Activated naive CD4-positive, alpha-beta T cell treated with anti-CD3 and anti-CD28 coated beads, Interleukin-2, amount 50 U/mL, for 16 hours (primary cell): ENCODE results near the gene HACD2.
A peak's percentile ranks its signal among the peaks of the same experiment; 100 is the strongest.
"Not testable (repeated sequence)": the region's sequence is repeated elsewhere in the genome, so short reads cannot be mapped to it uniquely, and the experiment has no call there.

Source experiments
- DNase-seq: peaks from one replicate; pipeline ENCODE4 v3.0.0-alpha.2; 2020

Gene HACD2

GRCh38 chr3:123584988-123585937, at the start of gene HACD2:
Gene HACD2, minus strand, starts transcription at chr3:123585053. Its CDS starts 26 bp downstream, at chr3:123585027.
- peak; percentile 94 for DNase-seq

- no peak for DNase-seq
Measured at GRCh38 chr3:123634149-123635051, 49.5 kb upstream of the HACD2 start.

DNA sequence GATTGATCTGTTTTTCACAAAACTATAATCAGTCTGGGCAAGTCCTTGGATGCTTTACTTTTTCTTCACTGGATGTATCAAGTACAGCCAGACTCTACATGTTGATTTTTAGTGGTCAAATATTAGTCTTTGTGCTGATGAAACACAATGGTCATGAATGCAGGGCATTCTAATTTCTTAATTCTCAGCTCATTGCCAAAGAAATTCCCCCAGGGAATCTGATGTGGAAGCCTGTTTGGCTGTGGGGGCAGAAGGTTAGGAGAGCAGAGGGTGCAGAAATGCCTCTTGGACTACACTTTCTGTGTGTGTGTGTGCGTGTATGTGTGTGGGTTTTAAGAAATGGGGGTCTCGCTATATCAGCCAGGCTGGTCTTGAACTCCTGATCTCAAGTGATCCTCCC, 48.7 kb upstream of the HACD2 start:
- DNase-seq = no peak

- no peak for DNase-seq
Measured at GRCh38 chr3:123632161-123632655, 47.4 kb upstream of the HACD2 start.

DNA sequence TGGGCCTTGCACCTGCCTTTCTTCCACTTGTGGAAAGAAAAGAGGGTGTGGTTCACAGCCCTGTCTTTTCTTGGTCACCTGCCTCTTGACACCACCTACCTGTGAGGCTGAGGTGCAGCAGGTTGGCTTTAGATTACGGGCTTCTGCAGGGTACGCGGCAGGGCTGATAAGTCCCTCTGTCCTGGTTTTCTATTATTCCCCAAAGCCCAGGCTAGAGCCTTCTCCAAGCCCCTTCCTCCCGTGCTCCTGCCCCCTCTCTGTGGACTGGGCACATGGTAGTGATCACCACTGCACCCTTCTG, 44.8 kb upstream of the HACD2 start:
- no peak for DNase-seq

GRCh38 chr3:123628996-123629746, 44.3 kb upstream of the HACD2 start:
- no peak for DNase-seq

DNA sequence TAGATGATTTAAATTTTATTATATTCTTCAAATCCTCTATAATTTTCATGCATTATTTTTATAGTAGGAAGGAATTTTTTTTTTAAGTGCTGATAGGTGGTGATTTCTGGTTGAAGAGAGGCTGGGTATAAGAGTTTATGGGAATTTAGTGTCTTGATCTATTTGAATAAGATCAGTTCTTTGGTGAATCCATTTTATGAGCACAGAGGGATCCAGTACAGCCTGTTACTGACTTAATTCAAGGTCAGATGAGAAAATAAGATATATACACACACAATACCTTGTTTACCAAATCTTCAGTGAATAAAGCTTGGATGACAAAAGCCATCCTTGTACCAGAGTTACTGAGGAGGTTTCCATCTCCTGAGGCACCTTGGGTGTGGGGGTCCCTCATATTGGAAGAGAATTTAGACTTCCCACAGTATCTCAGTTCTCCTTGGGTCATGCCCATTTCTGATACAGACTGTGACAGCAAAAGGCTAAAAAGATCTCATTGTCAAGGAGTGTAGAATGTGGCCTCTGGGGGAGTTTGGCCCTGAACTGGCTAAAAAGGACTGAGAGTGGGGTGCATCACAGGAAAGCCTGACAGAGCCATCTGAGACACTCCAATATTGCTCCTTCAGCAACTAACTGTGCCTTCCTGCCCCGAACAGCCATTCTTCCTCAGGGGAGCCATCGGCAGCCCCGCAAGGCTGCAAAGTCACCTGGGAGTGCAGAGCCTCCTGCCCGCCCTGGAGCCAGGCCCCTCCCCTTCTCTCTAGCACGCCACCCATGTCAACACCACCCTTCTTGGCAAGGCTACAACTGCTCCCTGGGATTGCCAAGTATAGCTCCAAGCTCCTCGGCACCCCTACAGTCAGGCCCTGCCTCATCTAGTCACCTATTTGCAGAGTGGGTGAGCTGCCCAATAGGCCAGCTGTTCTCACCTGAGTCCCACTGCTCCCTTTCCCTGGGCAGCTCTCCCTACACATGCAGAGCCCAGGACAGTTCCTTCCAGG, 43.1 kb upstream of the HACD2 start:
- no peak for DNase-seq

- DNase-seq = no peak
Measured at GRCh38 chr3:123626881-123627280, 42.0 kb upstream of the HACD2 start.

- DNase-seq = no peak
Measured at GRCh38 chr3:123624302-123624701, 39.4 kb upstream of the HACD2 start.

GRCh38 chr3:123623346-123623880, 38.6 kb upstream of the HACD2 start:
- no peak for DNase-seq

GRCh38 chr3:123622766-123623165, 37.9 kb upstream of the HACD2 start:
- DNase-seq = no peak

- no peak for DNase-seq
Measured at GRCh38 chr3:123621850-123622189, 37.0 kb upstream of the HACD2 start.

- no peak for DNase-seq
Measured at GRCh38 chr3:123621186-123621849, 36.5 kb upstream of the HACD2 start.

DNA sequence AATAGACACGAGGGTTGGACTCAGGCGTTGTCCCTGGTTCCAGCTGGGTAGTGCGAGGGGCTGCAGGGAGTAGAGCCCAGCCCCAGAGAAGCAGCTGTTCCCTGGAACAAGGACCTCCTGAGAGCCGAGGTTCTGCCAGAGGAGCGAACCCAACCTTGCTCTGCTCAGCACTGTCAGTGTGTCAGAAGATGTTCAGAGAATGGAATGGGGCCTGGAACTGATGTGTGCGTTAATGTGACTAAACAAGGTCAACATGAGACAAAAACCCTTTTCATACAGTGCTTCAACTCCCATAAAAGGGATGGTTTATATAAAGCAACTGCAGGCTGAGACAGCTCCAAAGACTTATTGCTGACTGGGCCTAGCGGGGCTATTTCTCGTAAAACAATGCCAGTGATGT, 35.5 kb upstream of the HACD2 start:
- no peak for DNase-seq

GRCh38 chr3:123618768-123619484, 34.1 kb upstream of the HACD2 start:
- DNase-seq = no peak

DNA sequence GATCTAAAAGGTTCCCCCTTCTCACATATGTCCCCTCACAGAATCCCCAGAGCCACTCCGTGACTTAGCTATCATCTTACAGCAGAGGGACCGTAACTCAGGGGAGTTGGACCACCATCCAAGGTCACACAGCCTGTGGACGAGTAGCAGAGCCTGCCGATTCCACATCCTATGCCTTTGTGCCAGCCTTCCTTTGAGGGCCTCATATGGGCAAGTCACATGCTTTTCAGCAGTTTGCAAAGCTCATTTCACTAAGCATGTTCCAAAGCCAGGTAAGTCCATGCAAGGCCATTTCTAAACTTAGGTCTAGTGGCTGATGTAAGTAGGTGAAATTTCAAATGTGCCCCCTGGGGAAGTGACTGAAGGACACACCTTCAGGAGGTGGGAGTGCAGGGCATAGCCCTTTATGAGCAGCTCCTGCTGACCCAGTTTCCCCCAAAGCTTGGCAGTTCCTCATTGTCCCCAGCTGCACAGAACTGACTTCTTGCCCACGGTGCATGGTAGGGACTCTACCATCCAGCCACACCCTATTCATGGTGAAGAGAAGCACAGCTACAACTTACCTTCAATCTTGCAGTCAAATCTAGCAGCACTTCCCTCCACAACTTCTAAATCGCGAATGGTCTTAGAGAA, 33.3 kb upstream of the HACD2 start:
- no peak for DNase-seq

GRCh38 chr3:123616593-123616992, 31.7 kb upstream of the HACD2 start:
- no peak for DNase-seq

- DNase-seq = no peak
Measured at GRCh38 chr3:123613543-123613942, 28.7 kb upstream of the HACD2 start.

- not testable (repeated sequence) for DNase-seq
Measured at GRCh38 chr3:123611674-123612073, 26.8 kb upstream of the HACD2 start.

DNA sequence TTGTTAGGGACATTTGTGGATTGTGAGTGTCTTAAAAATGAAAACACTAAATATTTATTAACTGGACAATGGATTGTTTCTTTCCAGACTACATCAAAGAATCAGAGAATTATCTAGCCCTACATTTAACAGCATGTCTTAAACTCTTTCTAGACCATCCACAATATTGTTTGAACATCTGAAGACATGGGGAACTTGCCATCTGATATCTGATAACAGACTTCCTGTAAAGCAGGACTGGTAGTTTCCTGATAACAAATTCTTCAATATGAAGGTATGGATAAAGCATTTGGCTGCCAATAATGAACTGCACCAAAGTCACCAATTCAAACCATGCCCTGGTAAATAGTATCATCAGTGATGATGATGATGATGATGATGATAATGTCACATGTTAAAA, 26.2 kb upstream of the HACD2 start:
- DNase-seq = no peak
